ENCODE results near the gene RNF150.

- no peak for TF ChIP-seq CTCF (conservative IDR thresholded peaks at IDR 0.05)
- TF ChIP-seq EZH2 (IDR thresholded peaks at IDR 0.05; ENCODE audit: low read depth): no peak
Observed at GRCh38 chr4:140980426-140981200, 152.7 kb downstream of the RNF150 start.

Data from PC-9 (cell line).